ENCODE data around the gene FAH. TPM values are rescaled to one million over a fixed set of nuclear protein-coding genes. Genes with fewer than 3 reads are reported as not detected.

Gene FAH
- total and polyA plus RNA-seq, 3 donors from 2014 or later = 49.0 to 75.0 (median 58.4) TPM

- Histone ChIP-seq H3K9me3 (no peaks in the 10 kb centered on the region), H3K4me1 (no peaks in the 10 kb centered on the region), H3K36me3 (ENCODE audit: low read depth, missing control alignments) (no peaks in the 10 kb centered on the region), H3K27ac (no peak overlapping the region), H3K4me3 (no peak overlapping the region), H3K27me3 (no peaks in the 10 kb centered on the region)
- DNase-seq = no peak
- no peak for TF ChIP-seq POLR2A (IDR thresholded peaks at IDR 0.05)
- TF ChIP-seq CTCF (IDR thresholded peaks at IDR 0.05) = no peak
- 92 to 98% methylated on average over 2 of the region's 2 CpGs for WGBS, 2 donors
- intact Hi-C loops (cut with DNase I; ENCODE audit: low total_unique reads) = no loop called here
Observed at GRCh38 chr15:80191198-80191597, 38.4 kb downstream of the FAH start.

- no peaks in the 10 kb centered on the region for H3K4me1 ChIP-seq
- H3K4me3 ChIP-seq = no peak overlapping the region
- H3K36me3 ChIP-seq (ENCODE audit: low read depth, missing control alignments) = no peaks in the 10 kb centered on the region
- no peaks in the 10 kb centered on the region for H3K9me3 ChIP-seq
- no peak overlapping the region for H3K27ac ChIP-seq
- H3K27me3 ChIP-seq = no peaks in the 10 kb centered on the region
- intact Hi-C loops (cut with DNase I; ENCODE audit: low total_unique reads) = no loop called here
- DNase-seq = no peak
- TF ChIP-seq CTCF (IDR thresholded peaks at IDR 0.05) = no peak
- no peak for TF ChIP-seq POLR2A (IDR thresholded peaks at IDR 0.05)
- 90 to 93% methylated on average over 8 of the region's 8 CpGs for WGBS, 2 donors
Observed at GRCh38 chr15:80191897-80192595, 39.2 kb downstream of the FAH start.

- no peak for DNase-seq
- no peaks in the 10 kb centered on the region for H3K4me1 ChIP-seq
- no peak for TF ChIP-seq POLR2A (IDR thresholded peaks at IDR 0.05)
- no peak for TF ChIP-seq CTCF (IDR thresholded peaks at IDR 0.05)
- no peaks in the 10 kb centered on the region for H3K27me3 ChIP-seq
- no peaks in the 10 kb centered on the region for H3K36me3 ChIP-seq (ENCODE audit: low read depth, missing control alignments)
- WGBS, 2 donors = 89 to 97% methylated on average over 1 of the region's 1 CpG
- intact Hi-C loops (cut with DNase I; ENCODE audit: low total_unique reads) = no loop called here
- H3K9me3 ChIP-seq = no peaks in the 10 kb centered on the region
- H3K4me3 ChIP-seq = no peak overlapping the region
- H3K27ac ChIP-seq = no peak overlapping the region
Observed at GRCh38 chr15:80194186-80194585, 41.4 kb downstream of the FAH start.

GRCh38 chr15:80194914-80195313 is 42.1 kb downstream of the FAH start:
- Histone ChIP-seq H3K4me3 (no peak overlapping the region), H3K4me1 (no peaks in the 10 kb centered on the region), H3K9me3 (no peaks in the 10 kb centered on the region), H3K36me3 (ENCODE audit: low read depth, missing control alignments) (no peaks in the 10 kb centered on the region), H3K27me3 (no peaks in the 10 kb centered on the region), H3K27ac (no peak overlapping the region)
- WGBS, 2 donors = 87 to 100% methylated on average over 1 of the region's 1 CpG
- TF ChIP-seq CTCF (IDR thresholded peaks at IDR 0.05) (no peak), POLR2A (IDR thresholded peaks at IDR 0.05) (no peak)
- intact Hi-C loops (cut with DNase I; ENCODE audit: low total_unique reads) = no loop called here
- DNase-seq = no peak

- Histone ChIP-seq H3K36me3 (ENCODE audit: low read depth, missing control alignments) (no peaks in the 10 kb centered on the region), H3K27ac (no peak overlapping the region), H3K27me3 (no peaks in the 10 kb centered on the region), H3K4me1 (no peaks in the 10 kb centered on the region), H3K9me3 (no peaks in the 10 kb centered on the region), H3K4me3 (no peak overlapping the region)
- intact Hi-C loops (cut with DNase I; ENCODE audit: low total_unique reads) = no loop called here
- no peak for TF ChIP-seq CTCF (IDR thresholded peaks at IDR 0.05)
- TF ChIP-seq POLR2A (IDR thresholded peaks at IDR 0.05) = no peak
- WGBS, 2 donors = 76 to 80% methylated on average over 2 of the region's 2 CpGs
- no peak for DNase-seq
Observed at GRCh38 chr15:80199366-80199765, 46.6 kb downstream of the FAH start.

Data from testis (tissue), 3 donors.